Astrocyte (in vitro differentiated cells and primary cell): ENCODE data around the gene TKTL2. TPM values are rescaled to one million over a fixed set of nuclear protein-coding genes. Genes with fewer than 3 reads are reported as not detected.

Experiments
- DNase-seq: peaks from one replicate; pipeline ENCODE4 v3.0.0-alpha.2; 2010; ENCODE audit warnings: low read depth
- FAIRE-seq: peaks from 2 replicates; lab custom pipeline; 2011; peaks lifted over from hg19 to GRCh38; lab: Jason Lieb, UNC
- H2AFZ ChIP-seq: 2 replicates; pipeline ENCODE4 v1.6.0; 2012; ENCODE audit warnings: low read depth, low read length, inconsistent platforms
- H3K27ac ChIP-seq: 2 replicates; pipeline ENCODE4 v1.5.1; 2011; ENCODE audit warnings: low read depth, low read length, inconsistent platforms
- H3K27me3 ChIP-seq: 2 replicates; pipeline ENCODE4 v1.6.0; 2011; ENCODE audit warnings: low read length, inconsistent platforms; ENCODE audit not compliant: insufficient read depth
- H3K36me3 ChIP-seq: 2 replicates; pipeline ENCODE4 v1.5.1; 2011; ENCODE audit warnings: low read length, inconsistent platforms; ENCODE audit not compliant: insufficient read depth
- H3K4me1 ChIP-seq: 2 replicates; pipeline ENCODE4 v1.5.1; 2011; ENCODE audit warnings: low read length, inconsistent platforms; ENCODE audit not compliant: insufficient read depth
- H3K4me2 ChIP-seq: 2 replicates; pipeline ENCODE4 v1.6.0; 2012; ENCODE audit warnings: low read length, inconsistent platforms
- H3K4me3 ChIP-seq: 2 replicates; pipeline ENCODE4 v1.5.1; 2011; ENCODE audit warnings: low read depth, mild to moderate bottlenecking, low read length, inconsistent platforms; ENCODE audit not compliant: insufficient read depth
- H3K79me2 ChIP-seq: 2 replicates; pipeline ENCODE4 v1.6.0; 2012; ENCODE audit warnings: mild to moderate bottlenecking, low read length, inconsistent platforms; ENCODE audit not compliant: insufficient read depth
- H3K9ac ChIP-seq: 2 replicates; pipeline ENCODE4 v1.6.0; 2012; ENCODE audit warnings: mild to moderate bottlenecking, low read length, inconsistent platforms
- H3K9me3 ChIP-seq: 2 replicates; pipeline ENCODE4 v1.5.1; 2012; ENCODE audit warnings: low read depth, mild to moderate bottlenecking, low read length, inconsistent platforms; ENCODE audit not compliant: insufficient read depth
- H4K20me1 ChIP-seq: 2 replicates; pipeline ENCODE4 v1.6.0; 2012; ENCODE audit warnings: low read length, inconsistent platforms; ENCODE audit not compliant: insufficient read depth
- H3K27ac Mint-ChIP-seq: one replicate; pipeline ENCODE4 v1.8.0; 2021; ENCODE audit warnings: mild to moderate bottlenecking, mixed read lengths; ENCODE audit not compliant: unreplicated experiment
- H3K27me3 Mint-ChIP-seq: one replicate; pipeline ENCODE4 v1.8.0; 2021; ENCODE audit warnings: low read depth, mixed read lengths; ENCODE audit not compliant: unreplicated experiment
- H3K36me3 Mint-ChIP-seq: one replicate; pipeline ENCODE4 v1.8.0; 2021; ENCODE audit warnings: low read depth, mixed read lengths; ENCODE audit not compliant: unreplicated experiment
- H3K4me1 Mint-ChIP-seq: one replicate; pipeline ENCODE4 v1.8.0; 2021; ENCODE audit warnings: low read depth, mixed read lengths; ENCODE audit not compliant: unreplicated experiment
- H3K4me3 Mint-ChIP-seq: one replicate; pipeline ENCODE4 v1.8.0; 2021; ENCODE audit warnings: mild to moderate bottlenecking, moderate library complexity, mixed read lengths; ENCODE audit not compliant: unreplicated experiment
- H3K9me3 Mint-ChIP-seq: one replicate; pipeline ENCODE4 v1.8.0; 2021; ENCODE audit warnings: mild to moderate bottlenecking, mixed read lengths; ENCODE audit not compliant: unreplicated experiment
- CTCF ChIP-seq: IDR thresholded peaks from 2 replicates; pipeline ENCODE4 v1.5.1; 2011; ENCODE audit warnings: low read depth, mild to moderate bottlenecking, inconsistent platforms, low read length, moderate library complexity; ENCODE audit not compliant: insufficient read depth
- EZH2 ChIP-seq: IDR thresholded peaks from 2 replicates; pipeline ENCODE4 v1.6.1; 2012; ENCODE audit warnings: mild to moderate bottlenecking, low read length, inconsistent platforms; ENCODE audit not compliant: insufficient read depth
- total RNA-seq: library from RNA; stranded (reverse); gene quantifications from 2 replicates; pipeline ENCODE4 v1.2.1, GENCODE V29; 2021

TKTL2 gene
- total RNA-seq, 1 donor from 2014 or later = not detected

DNA sequence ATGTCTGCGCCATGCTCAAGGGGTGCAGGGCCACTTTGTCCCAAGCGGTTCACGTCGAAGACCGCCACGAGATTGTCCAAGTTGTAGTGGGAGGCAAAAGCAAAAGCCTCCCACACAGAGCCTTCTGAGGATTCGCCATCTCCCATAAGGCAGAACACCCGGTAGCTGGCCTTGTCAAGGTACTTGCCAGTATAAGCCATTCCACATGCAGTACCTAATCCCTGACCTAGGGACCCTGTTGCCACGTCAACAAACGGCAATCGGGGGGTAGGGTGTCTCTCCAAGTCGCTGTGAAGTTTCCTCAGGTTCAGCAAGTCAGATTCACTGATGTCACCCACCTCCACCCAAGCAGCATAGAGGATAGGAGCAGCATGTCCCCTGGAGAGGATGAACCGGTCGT, 424 bp downstream of the TKTL2 start:
- H3K9me3 Mint-ChIP-seq = no peaks in the 10 kb centered on the region
- Histone ChIP-seq H3K9ac (no peak overlapping the region), H3K36me3 (no peaks in the 10 kb centered on the region), H3K9me3 (no peaks in the 10 kb centered on the region), H4K20me1 (no peaks in the 10 kb centered on the region), H3K4me3 (no peak overlapping the region), H2AFZ (no peak overlapping the region), H3K4me2 (no peak overlapping the region), H3K27ac (no peak overlapping the region), H3K79me2 (no peaks in the 10 kb centered on the region), H3K4me1 (no peaks in the 10 kb centered on the region), H3K27me3 (no peaks in the 10 kb centered on the region)
- peaks cover 3% of the 10 kb centered on the region for H3K27me3 Mint-ChIP-seq
- H3K27ac Mint-ChIP-seq = no peak overlapping the region
- H3K36me3 Mint-ChIP-seq = no peaks in the 10 kb centered on the region
- no peak for FAIRE-seq
- H3K4me1 Mint-ChIP-seq = peaks cover 1% of the 10 kb centered on the region
- DNase-seq = no peak
- TF ChIP-seq EZH2 = no peak
- no peak for TF ChIP-seq CTCF
- H3K4me3 Mint-ChIP-seq = no peak overlapping the region

DNA sequence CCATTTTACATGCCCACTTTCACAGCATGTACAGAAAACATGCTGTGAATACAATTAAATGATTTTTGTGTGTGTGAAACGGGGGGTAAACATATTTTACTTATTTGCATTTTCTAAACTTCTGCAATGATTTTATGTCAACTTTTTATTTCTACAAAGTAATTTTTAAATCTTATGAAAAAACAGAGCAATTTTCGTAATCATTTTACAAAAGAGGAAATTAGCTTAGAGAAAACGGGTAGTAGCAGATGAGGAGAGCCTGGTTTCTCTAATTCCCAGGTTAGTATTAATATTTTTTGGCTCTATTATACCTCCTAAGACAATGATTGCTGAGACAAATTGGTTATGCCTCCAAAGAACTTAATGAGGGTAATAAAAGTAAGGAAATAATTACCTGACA, 3.2 kb downstream of the TKTL2 start:
- Histone ChIP-seq H3K4me2 (no peak overlapping the region), H3K36me3 (no peaks in the 10 kb centered on the region), H3K4me1 (no peaks in the 10 kb centered on the region), H4K20me1 (no peaks in the 10 kb centered on the region), H2AFZ (no peak overlapping the region), H3K4me3 (no peak overlapping the region), H3K9ac (no peak overlapping the region), H3K27ac (no peak overlapping the region), H3K9me3 (no peaks in the 10 kb centered on the region), H3K79me2 (no peaks in the 10 kb centered on the region), H3K27me3 (no peaks in the 10 kb centered on the region)
- Mint-ChIP-seq H3K4me3 (no peak overlapping the region), H3K27ac (no peak overlapping the region), H3K4me1 (peaks cover 1% of the 10 kb centered on the region), H3K36me3 (no peaks in the 10 kb centered on the region), H3K27me3 (peaks cover 3% of the 10 kb centered on the region), H3K9me3 (no peaks in the 10 kb centered on the region)
- DNase-seq = no peak
- FAIRE-seq = no peak
- no peak for TF ChIP-seq EZH2
- no peak for TF ChIP-seq CTCF

DNA sequence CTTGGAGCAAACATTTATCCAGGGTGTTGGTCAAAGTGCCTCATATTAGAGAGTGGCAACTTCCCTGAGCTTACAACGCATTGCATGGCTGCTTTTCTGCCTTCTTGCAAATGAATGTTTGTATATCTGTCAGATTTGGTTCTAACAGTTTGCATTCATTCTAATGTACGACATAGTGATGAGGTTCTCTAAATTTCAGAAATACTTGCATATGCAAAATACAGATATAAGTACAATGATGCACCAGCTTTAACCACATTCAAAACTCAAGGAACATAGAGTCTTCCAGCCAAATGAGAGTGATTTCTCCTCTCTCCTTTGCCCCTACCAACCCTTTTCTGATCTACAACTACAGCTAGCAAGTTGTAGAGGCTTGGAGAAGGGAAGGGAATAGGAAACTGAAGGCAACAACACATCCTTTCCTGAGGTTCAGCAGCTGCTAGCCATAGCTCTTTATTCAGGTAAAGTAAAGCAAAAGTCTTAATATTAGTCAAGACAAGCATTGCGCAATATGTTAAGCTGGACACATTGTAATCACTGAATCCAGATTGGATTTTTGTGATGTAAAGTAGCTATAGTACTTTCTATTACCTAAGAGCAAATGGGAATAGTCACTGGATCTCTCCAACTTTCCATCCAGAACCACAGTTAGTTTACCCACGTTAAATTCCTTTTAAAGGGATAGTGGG, 6.3 kb downstream of the TKTL2 start:
- FAIRE-seq = no peak
- TF ChIP-seq CTCF (no peak), EZH2 (no peak)
- no peak overlapping the region for H3K4me3 ChIP-seq

More for the DNA sequence above, 6.3 kb downstream of the TKTL2 start:
- H3K27ac Mint-ChIP-seq = no peak overlapping the region
- no peak overlapping the region for H2AFZ ChIP-seq
- no peaks in the 10 kb centered on the region for H3K79me2 ChIP-seq
- H3K36me3 Mint-ChIP-seq = no peaks in the 10 kb centered on the region
- peaks cover 1% of the 10 kb centered on the region for H3K4me1 Mint-ChIP-seq
- H4K20me1 ChIP-seq = no peaks in the 10 kb centered on the region
- H3K4me3 Mint-ChIP-seq = no peak overlapping the region
- no peak overlapping the region for H3K4me2 ChIP-seq
- H3K27ac ChIP-seq = no peak overlapping the region
- no peaks in the 10 kb centered on the region for H3K4me1 ChIP-seq
- no peak for DNase-seq
- H3K9me3 ChIP-seq = no peaks in the 10 kb centered on the region
- H3K36me3 ChIP-seq = no peaks in the 10 kb centered on the region
- no peaks in the 10 kb centered on the region for H3K9me3 Mint-ChIP-seq
- no peaks in the 10 kb centered on the region for H3K27me3 ChIP-seq
- H3K27me3 Mint-ChIP-seq = peaks cover 3% of the 10 kb centered on the region
- H3K9ac ChIP-seq = no peak overlapping the region
